Measurements from ENCODE around the gene SLX4IP.
A peak's percentile ranks its signal among the peaks of the same experiment; 100 is the strongest.

The SLX4IP gene

DNA sequence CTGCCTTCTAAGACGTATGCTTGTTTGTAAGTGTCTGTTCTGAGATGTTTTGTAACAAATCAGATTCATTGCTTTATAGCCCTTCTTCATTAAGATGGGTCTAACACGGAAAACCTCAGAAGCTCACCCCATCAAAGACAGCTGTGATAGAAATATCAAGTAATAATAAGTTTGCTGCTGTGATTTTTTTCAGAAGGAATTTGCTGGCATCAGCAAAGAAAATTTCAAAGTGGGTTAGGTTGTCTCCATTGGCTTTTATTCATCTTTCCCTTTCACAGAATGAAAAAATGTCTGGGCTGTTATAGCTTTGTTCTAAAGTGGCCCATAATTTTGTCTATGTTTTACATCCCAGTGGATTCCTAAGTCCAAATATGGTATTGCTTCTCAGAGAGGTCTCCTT is 81.4 kb downstream of the SLX4IP start:
- DNase-seq (ENCODE audit: low read depth, low spot score), result no peak
- peak overlapping the region; percentile 61 for H3K4me3 ChIP-seq
- peak overlapping the region; percentile 43 for H3K9ac ChIP-seq (ENCODE audit: insufficient read length)
- no peaks in the 10 kb centered on the region for H3K36me3 ChIP-seq (ENCODE audit: insufficient read depth, low read length)
- H3K27ac ChIP-seq, result peak overlapping the region; percentile 86
- no peak for TF ChIP-seq FOXP2 (optimal IDR thresholded peaks at IDR 0.05; ENCODE audit: control extremely low read depth, extremely low read length, insufficient read depth)
- peak; percentile 33; the same call in 1 of the 2 replicates for TF ChIP-seq POLR2AphosphoS5 (IDR thresholded peaks at IDR 0.05; ENCODE audit: borderline replicate concordance, low read depth, low read length)
- no peak for TF ChIP-seq EZH2 (IDR thresholded peaks at IDR 0.05)
- no peaks in the 10 kb centered on the region for H3K9me3 ChIP-seq (ENCODE audit: low read depth, low read length)

DNA sequence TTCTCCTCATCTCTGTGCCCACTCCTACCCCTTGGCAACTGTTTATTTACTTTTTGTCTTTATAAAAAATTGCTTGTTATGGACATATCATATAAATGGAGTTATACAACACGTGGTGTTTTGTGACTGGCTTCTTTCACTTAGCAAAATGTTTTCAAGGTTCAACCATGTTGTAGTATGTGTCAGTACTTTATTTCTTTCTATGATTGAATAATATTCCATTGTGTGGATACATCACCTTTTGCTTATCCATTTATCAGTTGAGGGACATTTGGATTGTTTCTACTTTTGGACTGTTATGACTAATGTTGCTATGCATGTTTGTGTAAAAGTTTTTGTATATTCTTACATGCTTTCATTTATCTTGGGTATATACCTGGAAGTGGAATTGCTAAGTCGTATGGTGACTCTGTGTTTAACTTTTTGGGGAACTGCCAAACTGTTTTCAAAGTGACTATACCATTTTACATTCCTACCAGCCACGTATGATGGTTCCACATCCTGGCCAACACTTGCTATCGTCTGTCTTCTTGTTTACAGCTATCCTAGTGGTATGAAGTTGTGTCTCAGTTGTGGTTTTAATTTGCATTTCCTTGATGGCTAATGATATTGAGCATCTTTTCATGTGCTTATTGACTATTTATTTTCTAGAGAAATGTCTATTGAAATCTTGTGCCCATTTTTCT is 84.4 kb downstream of the SLX4IP start:
- Histone ChIP-seq H3K4me3 (no peak overlapping the region), H3K36me3 (ENCODE audit: insufficient read depth, low read length) (no peaks in the 10 kb centered on the region), H3K9ac (ENCODE audit: insufficient read length) (no peak overlapping the region), H3K27ac (0 out of 2 replicates have a peak overlapping the region, but pooled peaks have one; percentile 65), H3K9me3 (ENCODE audit: low read depth, low read length) (no peaks in the 10 kb centered on the region)
- no peak for DNase-seq (ENCODE audit: low read depth, low spot score)
- TF ChIP-seq FOXP2 (optimal IDR thresholded peaks at IDR 0.05; ENCODE audit: control extremely low read depth, extremely low read length, insufficient read depth) (no peak), POLR2AphosphoS5 (IDR thresholded peaks at IDR 0.05; ENCODE audit: borderline replicate concordance, low read depth, low read length) (no peak), EZH2 (IDR thresholded peaks at IDR 0.05) (no peak)

DNA sequence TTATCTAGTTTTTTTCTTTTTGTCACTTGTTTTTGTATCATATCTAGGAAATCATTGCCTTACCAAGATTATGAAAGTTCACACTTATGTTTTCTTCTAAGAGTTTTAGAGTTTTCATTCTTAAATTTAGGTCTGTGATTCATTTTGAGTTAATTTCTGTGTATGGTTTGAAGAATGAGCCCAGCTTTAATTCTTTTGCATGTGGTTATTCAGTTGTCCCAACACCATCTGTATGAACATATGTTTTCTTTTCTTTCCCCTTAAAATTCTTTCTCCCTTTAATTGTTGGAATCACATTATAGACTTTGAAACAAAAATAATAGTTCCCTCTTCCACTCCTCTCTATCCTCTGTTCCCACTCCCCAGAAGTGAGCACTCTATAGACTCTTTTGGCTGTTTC is 85.4 kb downstream of the SLX4IP start:
- DNase-seq (ENCODE audit: low read depth, low spot score), result no peak
- H3K9me3 ChIP-seq (ENCODE audit: low read depth, low read length), result no peaks in the 10 kb centered on the region
- H3K36me3 ChIP-seq (ENCODE audit: insufficient read depth, low read length), result no peaks in the 10 kb centered on the region
- H3K9ac ChIP-seq (ENCODE audit: insufficient read length), result no peak overlapping the region
- no peak overlapping the region for H3K4me3 ChIP-seq
- H3K27ac ChIP-seq, result no peak overlapping the region
- no peak for TF ChIP-seq FOXP2 (optimal IDR thresholded peaks at IDR 0.05; ENCODE audit: control extremely low read depth, extremely low read length, insufficient read depth)
- TF ChIP-seq EZH2 (IDR thresholded peaks at IDR 0.05), result no peak
- TF ChIP-seq POLR2AphosphoS5 (IDR thresholded peaks at IDR 0.05; ENCODE audit: borderline replicate concordance, low read depth, low read length), result no peak

DNA sequence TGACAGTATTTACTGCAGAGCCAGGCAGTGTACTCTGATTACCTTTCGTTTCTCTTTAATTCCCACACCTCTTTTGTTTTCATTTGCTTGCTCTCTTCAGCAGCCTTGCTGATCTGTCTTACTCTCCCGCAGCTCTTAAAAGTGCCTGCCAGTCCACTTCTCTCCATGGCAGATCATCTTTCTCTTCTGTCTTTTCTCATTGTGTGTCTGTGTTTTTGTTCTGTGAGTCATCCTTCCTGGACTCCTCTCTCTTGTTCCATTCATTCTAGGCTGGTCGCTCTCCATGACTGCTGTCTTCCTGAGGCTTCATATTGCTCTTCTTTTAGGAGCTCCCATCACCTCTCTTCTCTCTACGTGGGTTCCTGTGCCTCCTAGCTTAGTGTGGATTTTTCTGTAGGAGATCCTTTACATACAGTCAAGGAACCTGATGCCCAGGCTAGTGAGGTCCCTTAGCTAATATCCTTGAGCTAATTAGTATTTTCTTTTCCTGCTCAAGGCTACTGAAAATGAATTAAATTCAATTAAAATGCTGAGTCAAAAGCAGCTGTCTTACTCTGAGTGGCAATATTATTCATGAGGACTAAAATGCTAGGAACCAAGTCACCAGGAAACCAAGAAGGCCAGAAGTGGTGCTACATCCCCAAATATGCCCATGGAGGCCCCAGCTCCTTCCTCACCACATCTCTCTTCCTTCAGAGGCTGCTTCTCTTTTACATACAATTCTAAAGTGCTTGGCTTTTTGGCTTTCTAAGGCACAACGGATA is 86.1 kb downstream of the SLX4IP start:
- no peak overlapping the region for H3K9ac ChIP-seq (ENCODE audit: insufficient read length)
- H3K4me3 ChIP-seq, result no peak overlapping the region
- DNase-seq (ENCODE audit: low read depth, low spot score), result no peak
- TF ChIP-seq EZH2 (IDR thresholded peaks at IDR 0.05), result no peak
- TF ChIP-seq FOXP2 (optimal IDR thresholded peaks at IDR 0.05; ENCODE audit: control extremely low read depth, extremely low read length, insufficient read depth), result no peak
- no peak for TF ChIP-seq POLR2AphosphoS5 (IDR thresholded peaks at IDR 0.05; ENCODE audit: borderline replicate concordance, low read depth, low read length)
- no peak overlapping the region for H3K27ac ChIP-seq
- H3K9me3 ChIP-seq (ENCODE audit: low read depth, low read length), result no peaks in the 10 kb centered on the region
- no peaks in the 10 kb centered on the region for H3K36me3 ChIP-seq (ENCODE audit: insufficient read depth, low read length)

DNA sequence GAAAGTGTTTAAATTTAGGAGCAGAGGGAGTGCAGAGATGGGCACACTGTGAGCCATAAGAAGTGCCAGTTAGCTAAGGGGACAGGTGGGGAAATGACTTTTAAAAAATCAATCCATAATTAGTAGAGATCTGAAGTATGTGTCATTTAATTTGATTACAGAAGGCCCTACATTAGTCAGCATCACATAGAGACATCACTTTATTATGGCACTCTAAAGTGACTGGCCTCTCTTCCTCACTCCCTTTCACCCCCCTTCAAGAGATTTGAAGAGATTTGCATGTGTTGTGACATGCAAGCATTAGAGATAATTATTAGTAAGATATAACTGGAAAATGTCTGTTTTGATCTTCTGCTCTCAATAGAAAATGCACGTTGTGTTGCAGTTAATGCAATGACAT is 86.7 kb downstream of the SLX4IP start:
- TF ChIP-seq EZH2 (IDR thresholded peaks at IDR 0.05), result no peak
- Histone ChIP-seq H3K4me3 (no peak overlapping the region), H3K9me3 (ENCODE audit: low read depth, low read length) (no peaks in the 10 kb centered on the region), H3K9ac (ENCODE audit: insufficient read length) (no peak overlapping the region), H3K27ac (no peak overlapping the region), H3K36me3 (ENCODE audit: insufficient read depth, low read length) (no peaks in the 10 kb centered on the region)
- DNase-seq (ENCODE audit: low read depth, low spot score), result no peak

DNA sequence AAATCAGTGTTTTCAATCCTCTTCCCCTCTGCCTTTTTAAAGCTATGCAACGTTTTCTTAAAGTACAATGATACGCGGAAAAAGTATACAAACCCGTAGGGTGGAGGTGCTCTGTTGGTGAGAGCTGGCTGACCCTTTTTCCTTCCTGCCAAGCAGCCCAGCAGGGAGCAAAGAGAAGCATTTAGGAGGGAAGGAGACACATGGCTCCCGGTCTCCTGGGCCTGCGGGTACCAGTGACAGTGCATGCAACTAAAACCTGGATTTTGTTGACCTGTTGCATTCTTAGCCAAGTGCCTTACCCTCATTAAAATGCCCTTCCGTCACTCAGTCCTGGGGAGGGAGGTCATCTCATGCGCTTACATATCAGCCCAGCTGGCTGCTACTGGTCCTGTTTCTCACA is 87.2 kb downstream of the SLX4IP start:
- no peak overlapping the region for H3K9ac ChIP-seq (ENCODE audit: insufficient read length)
- DNase-seq (ENCODE audit: low read depth, low spot score), result no peak
- no peak overlapping the region for H3K27ac ChIP-seq
- no peak overlapping the region for H3K4me3 ChIP-seq
- no peaks in the 10 kb centered on the region for H3K36me3 ChIP-seq (ENCODE audit: insufficient read depth, low read length)
- no peaks in the 10 kb centered on the region for H3K9me3 ChIP-seq (ENCODE audit: low read depth, low read length)
- TF ChIP-seq EZH2 (IDR thresholded peaks at IDR 0.05) (no peak), POLR2AphosphoS5 (IDR thresholded peaks at IDR 0.05; ENCODE audit: borderline replicate concordance, low read depth, low read length) (no peak), FOXP2 (optimal IDR thresholded peaks at IDR 0.05; ENCODE audit: control extremely low read depth, extremely low read length, insufficient read depth) (no peak)

DNA sequence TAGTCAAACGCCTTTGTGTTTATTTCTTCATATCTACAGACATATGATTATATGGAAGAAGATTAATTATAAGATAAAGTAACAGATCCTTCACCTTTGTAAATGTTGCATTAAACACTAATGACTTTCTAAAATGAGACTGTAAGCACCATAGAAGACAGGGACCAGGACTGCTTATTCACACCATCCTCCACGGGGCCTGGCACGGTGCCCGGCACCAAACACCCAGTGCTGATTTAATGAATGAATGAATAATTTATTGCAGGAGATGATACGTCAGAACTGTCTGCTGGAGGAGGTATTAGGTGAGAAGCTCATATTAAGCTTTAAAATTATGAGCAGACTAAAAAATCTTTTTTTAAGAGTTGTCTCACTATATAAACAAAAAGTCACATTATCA is 88.3 kb downstream of the SLX4IP start:
- Histone ChIP-seq H3K27ac (no peak overlapping the region), H3K9me3 (ENCODE audit: low read depth, low read length) (no peaks in the 10 kb centered on the region), H3K4me3 (no peak overlapping the region), H3K36me3 (ENCODE audit: insufficient read depth, low read length) (no peaks in the 10 kb centered on the region), H3K9ac (ENCODE audit: insufficient read length) (no peak overlapping the region)
- DNase-seq (ENCODE audit: low read depth, low spot score), result no peak
- no peak for TF ChIP-seq FOXP2 (optimal IDR thresholded peaks at IDR 0.05; ENCODE audit: control extremely low read depth, extremely low read length, insufficient read depth)
- no peak for TF ChIP-seq EZH2 (IDR thresholded peaks at IDR 0.05)
- no peak for TF ChIP-seq POLR2AphosphoS5 (IDR thresholded peaks at IDR 0.05; ENCODE audit: borderline replicate concordance, low read depth, low read length)

DNA sequence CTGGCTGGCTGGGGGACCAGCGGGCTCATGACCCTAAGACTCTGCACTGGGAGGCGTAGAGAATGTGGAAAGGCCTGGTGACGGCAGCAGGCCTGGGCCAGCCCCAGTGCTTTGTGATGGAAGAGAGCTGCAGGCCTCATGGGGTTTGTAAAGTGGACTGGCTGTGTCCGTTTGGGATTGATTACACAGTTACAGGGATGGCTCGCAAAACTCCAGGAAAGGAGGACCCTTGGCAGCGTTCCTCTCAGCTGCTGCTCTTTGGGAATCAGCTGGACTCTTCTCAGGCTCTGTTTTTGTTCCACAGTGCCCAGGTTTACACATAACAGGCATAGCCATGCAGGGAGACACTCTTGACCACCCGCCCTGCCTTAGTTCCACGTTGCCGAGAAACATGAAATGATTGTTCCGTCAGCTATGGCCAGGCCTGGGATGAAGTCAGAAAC is 89.0 kb downstream of the SLX4IP start:
- Histone ChIP-seq H3K9ac (ENCODE audit: insufficient read length) (no peak overlapping the region), H3K36me3 (ENCODE audit: insufficient read depth, low read length) (no peaks in the 10 kb centered on the region), H3K9me3 (ENCODE audit: low read depth, low read length) (no peaks in the 10 kb centered on the region), H3K4me3 (no peak overlapping the region), H3K27ac (no peak overlapping the region)
- no peak for DNase-seq (ENCODE audit: low read depth, low spot score)
- TF ChIP-seq FOXP2 (optimal IDR thresholded peaks at IDR 0.05; ENCODE audit: control extremely low read depth, extremely low read length, insufficient read depth) (no peak), EZH2 (IDR thresholded peaks at IDR 0.05) (no peak), POLR2AphosphoS5 (IDR thresholded peaks at IDR 0.05; ENCODE audit: borderline replicate concordance, low read depth, low read length) (no peak)

Measured in SK-N-MC (cell line).